ENCODE results near the gene BAHCC1.

BAHCC1 gene

GRCh38 chr17:81411305-81411704, 16.0 kb downstream of the BAHCC1 start:
- Histone ChIP-seq H3K9me2 (ENCODE audit: low read depth, low read length) (no peaks in the 10 kb centered on the region), H3K9ac (ENCODE audit: low read length) (no peak overlapping the region), H3K4me1 (ENCODE audit: insufficient read depth, low read length, severe bottlenecking) (no peaks in the 10 kb centered on the region), H3K27ac (ENCODE audit: low read depth, low read length, poor library complexity, severe bottlenecking) (no peak overlapping the region), H3K27me3 (ENCODE audit: insufficient read depth, low read length) (peaks cover 12% of the 10 kb centered on the region; the same call in 1 of the 2 replicates), H2AFZ (ENCODE audit: low read length) (no peak overlapping the region), H3F3A (ENCODE audit: insufficient read depth, low read length) (no peaks in the 10 kb centered on the region), H3K79me2 (ENCODE audit: insufficient read depth, low read length) (no peaks in the 10 kb centered on the region), H3K36me3 (ENCODE audit: insufficient read depth, low read length) (no peaks in the 10 kb centered on the region), H3K4me3 (ENCODE audit: low read depth, low read length, poor library complexity, severe bottlenecking) (no peak overlapping the region), H4K20me1 (ENCODE audit: insufficient read depth, low read length) (no peaks in the 10 kb centered on the region), H3K4me2 (ENCODE audit: low read length) (no peak overlapping the region), H3K9me3 (ENCODE audit: low read length) (no peaks in the 10 kb centered on the region)
- TF ChIP-seq, protein P1, sequence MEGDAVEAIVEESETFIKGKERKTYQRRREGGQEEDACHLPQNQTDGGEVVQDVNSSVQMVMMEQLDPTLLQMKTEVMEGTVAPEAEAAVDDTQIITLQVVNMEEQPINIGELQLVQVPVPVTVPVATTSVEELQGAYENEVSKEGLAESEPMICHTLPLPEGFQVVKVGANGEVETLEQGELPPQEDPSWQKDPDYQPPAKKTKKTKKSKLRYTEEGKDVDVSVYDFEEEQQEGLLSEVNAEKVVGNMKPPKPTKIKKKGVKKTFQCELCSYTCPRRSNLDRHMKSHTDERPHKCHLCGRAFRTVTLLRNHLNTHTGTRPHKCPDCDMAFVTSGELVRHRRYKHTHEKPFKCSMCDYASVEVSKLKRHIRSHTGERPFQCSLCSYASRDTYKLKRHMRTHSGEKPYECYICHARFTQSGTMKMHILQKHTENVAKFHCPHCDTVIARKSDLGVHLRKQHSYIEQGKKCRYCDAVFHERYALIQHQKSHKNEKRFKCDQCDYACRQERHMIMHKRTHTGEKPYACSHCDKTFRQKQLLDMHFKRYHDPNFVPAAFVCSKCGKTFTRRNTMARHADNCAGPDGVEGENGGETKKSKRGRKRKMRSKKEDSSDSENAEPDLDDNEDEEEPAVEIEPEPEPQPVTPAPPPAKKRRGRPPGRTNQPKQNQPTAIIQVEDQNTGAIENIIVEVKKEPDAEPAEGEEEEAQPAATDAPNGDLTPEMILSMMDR (IDR thresholded peaks at IDR 0.05; ENCODE audit: low read length): no peak
- no peak for TF ChIP-seq EZH2 (IDR thresholded peaks at IDR 0.05; ENCODE audit: borderline replicate concordance, low read length)

GRCh38 chr17:81412490-81413093, 17.3 kb downstream of the BAHCC1 start:
- Histone ChIP-seq H4K20me1 (ENCODE audit: insufficient read depth, low read length) (no peaks in the 10 kb centered on the region), H3F3A (ENCODE audit: insufficient read depth, low read length) (no peaks in the 10 kb centered on the region), H3K27me3 (ENCODE audit: insufficient read depth, low read length) (peaks cover 9% of the 10 kb centered on the region; the same call in 1 of the 2 replicates), H3K79me2 (ENCODE audit: insufficient read depth, low read length) (no peaks in the 10 kb centered on the region), H3K4me1 (ENCODE audit: insufficient read depth, low read length, severe bottlenecking) (no peaks in the 10 kb centered on the region), H3K9ac (ENCODE audit: low read length) (no peak overlapping the region), H3K9me3 (ENCODE audit: low read length) (no peaks in the 10 kb centered on the region), H3K4me2 (ENCODE audit: low read length) (no peak overlapping the region), H2AFZ (ENCODE audit: low read length) (no peak overlapping the region), H3K36me3 (ENCODE audit: insufficient read depth, low read length) (no peaks in the 10 kb centered on the region), H3K4me3 (ENCODE audit: low read depth, low read length, poor library complexity, severe bottlenecking) (no peak overlapping the region), H3K9me2 (ENCODE audit: low read depth, low read length) (no peaks in the 10 kb centered on the region), H3K27ac (ENCODE audit: low read depth, low read length, poor library complexity, severe bottlenecking) (no peak overlapping the region)
- no peak for TF ChIP-seq EZH2 (IDR thresholded peaks at IDR 0.05; ENCODE audit: borderline replicate concordance, low read length)
- TF ChIP-seq, protein P1 (IDR thresholded peaks at IDR 0.05; ENCODE audit: low read length): no peak

DNA sequence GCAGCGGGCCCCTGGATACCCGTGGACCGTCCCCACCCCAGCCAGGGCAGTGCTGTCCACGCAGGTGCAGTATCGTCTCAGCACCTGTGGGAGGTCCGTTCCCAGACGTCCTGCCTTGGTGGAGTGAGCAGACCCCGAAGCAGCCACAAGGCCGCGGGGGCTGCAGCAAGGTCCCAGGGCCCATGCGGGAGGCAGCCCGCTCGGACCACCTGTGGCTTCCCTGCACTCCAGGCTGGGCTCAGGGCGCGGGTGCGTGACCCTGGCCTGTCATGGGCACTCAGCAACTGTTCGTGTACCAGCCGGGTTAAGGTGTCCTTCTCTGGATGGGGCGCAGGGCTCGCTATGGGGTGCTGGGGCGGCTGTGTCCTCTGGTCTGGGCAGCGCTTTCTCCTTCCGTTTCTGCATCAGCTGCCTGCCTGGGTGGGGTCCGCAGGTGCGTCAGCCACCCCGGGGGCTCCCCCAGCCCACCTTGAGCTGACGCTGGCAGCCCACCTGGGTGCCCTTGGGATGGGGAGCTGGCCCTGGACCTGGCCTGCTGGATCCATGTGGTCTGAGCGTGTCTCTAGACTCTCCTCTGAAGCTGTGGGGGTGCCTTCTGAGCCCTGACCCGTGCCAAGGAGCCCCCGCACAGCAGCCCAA, 18.4 kb downstream of the BAHCC1 start:
- Histone ChIP-seq H3K4me2 (ENCODE audit: low read length) (no peak overlapping the region), H3K27me3 (ENCODE audit: insufficient read depth, low read length) (peaks cover 9% of the 10 kb centered on the region; the same call in 1 of the 2 replicates), H3K9me3 (ENCODE audit: low read length) (no peaks in the 10 kb centered on the region), H3K36me3 (ENCODE audit: insufficient read depth, low read length) (no peaks in the 10 kb centered on the region), H3F3A (ENCODE audit: insufficient read depth, low read length) (no peaks in the 10 kb centered on the region), H2AFZ (ENCODE audit: low read length) (no peak overlapping the region), H3K9ac (ENCODE audit: low read length) (no peak overlapping the region), H3K4me3 (ENCODE audit: low read depth, low read length, poor library complexity, severe bottlenecking) (no peak overlapping the region), H3K79me2 (ENCODE audit: insufficient read depth, low read length) (no peaks in the 10 kb centered on the region), H4K20me1 (ENCODE audit: insufficient read depth, low read length) (no peaks in the 10 kb centered on the region), H3K9me2 (ENCODE audit: low read depth, low read length) (no peaks in the 10 kb centered on the region), H3K4me1 (ENCODE audit: insufficient read depth, low read length, severe bottlenecking) (no peaks in the 10 kb centered on the region), H3K27ac (ENCODE audit: low read depth, low read length, poor library complexity, severe bottlenecking) (no peak overlapping the region)
- TF ChIP-seq, protein P1 (IDR thresholded peaks at IDR 0.05; ENCODE audit: low read length): no peak
- TF ChIP-seq EZH2 (IDR thresholded peaks at IDR 0.05; ENCODE audit: borderline replicate concordance, low read length): no peak

All from OCI-LY1 (cell line).